T-helper 17 cell (primary cell): ENCODE data around the gene UNG. TPM values are rescaled to one million over a fixed set of nuclear protein-coding genes. Genes with fewer than 3 reads are reported as not detected.

Experiments
- ATAC-seq: fragments of 150-1000 bp; cut with Tn5 transposase; 2 replicates; pipeline ENCODE4 v1.10.0; 2021; ENCODE audit warnings: mild to moderate bottlenecking, moderate library complexity
- DNase-seq, 3 donors: peaks; one replicate each; pipeline versions ENCODE4 v3.0.0 to v3.0.0-alpha.2; 2020 to 2021
- H3K9me3 ChIP-seq: one replicate; pipeline ENCODE4 v1.7.0; 2013; ENCODE audit warnings: low read length, mild to moderate bottlenecking; ENCODE audit not compliant: control insufficient read depth, poor library complexity, severe bottlenecking
- H3K27ac Mint-ChIP-seq: one replicate; pipeline ENCODE4 v1.8.0; 2022; ENCODE audit warnings: mild to moderate bottlenecking, moderate library complexity, mixed read lengths
- H3K27me3 Mint-ChIP-seq: one replicate; pipeline ENCODE4 v1.8.0; 2022; ENCODE audit warnings: mixed read lengths
- H3K36me3 Mint-ChIP-seq: one replicate; pipeline ENCODE4 v1.8.0; 2022; ENCODE audit warnings: low read depth, mixed read lengths
- H3K4me1 Mint-ChIP-seq: one replicate; pipeline ENCODE4 v1.8.0; 2022; ENCODE audit warnings: mild to moderate bottlenecking, mixed read lengths
- H3K4me3 Mint-ChIP-seq: one replicate; pipeline ENCODE4 v1.8.0; 2022; ENCODE audit warnings: mild to moderate bottlenecking, moderate library complexity, mixed read lengths
- total RNA-seq, 4 donors: library from RNA in 2 of 4; stranded (reverse) in 2 of 4; gene quantifications; one replicate each; pipeline ENCODE4 v1.2.3 and lab custom pipeline; 2022 to 2026

The UNG gene
- total RNA-seq, 2 donors from 2014 or later, result 10.2 to 11.1 TPM

DNA sequence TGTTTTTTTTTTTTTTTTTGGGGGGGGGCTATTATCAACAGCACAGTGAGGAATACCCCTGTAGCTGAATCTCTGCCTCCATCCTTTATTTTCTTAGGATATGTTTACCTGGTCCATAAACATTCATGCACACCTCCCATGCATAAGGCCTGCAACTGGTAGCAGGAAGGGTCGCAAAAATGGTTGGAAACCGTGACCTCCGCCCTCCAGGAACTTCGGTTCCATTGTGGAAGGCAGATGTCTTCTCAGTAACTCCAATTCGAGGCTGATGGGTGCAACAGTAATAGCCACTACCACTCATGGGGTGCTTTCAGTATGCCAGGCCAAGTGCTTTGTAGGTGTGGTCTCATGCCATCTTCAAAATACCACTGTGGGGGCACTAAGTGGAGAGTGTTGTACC is 59.2 kb downstream of the UNG start:
- H3K4me1 Mint-ChIP-seq, result peaks cover 10% of the 10 kb centered on the region
- DNase-seq (no peak), ATAC-seq (no peak)
- peaks cover 2% of the 10 kb centered on the region for H3K27me3 Mint-ChIP-seq
- H3K4me3 Mint-ChIP-seq, result no peak overlapping the region
- no peaks in the 10 kb centered on the region for H3K36me3 Mint-ChIP-seq
- H3K9me3 ChIP-seq, result no peaks in the 10 kb centered on the region
- no peak overlapping the region for H3K27ac Mint-ChIP-seq

DNA sequence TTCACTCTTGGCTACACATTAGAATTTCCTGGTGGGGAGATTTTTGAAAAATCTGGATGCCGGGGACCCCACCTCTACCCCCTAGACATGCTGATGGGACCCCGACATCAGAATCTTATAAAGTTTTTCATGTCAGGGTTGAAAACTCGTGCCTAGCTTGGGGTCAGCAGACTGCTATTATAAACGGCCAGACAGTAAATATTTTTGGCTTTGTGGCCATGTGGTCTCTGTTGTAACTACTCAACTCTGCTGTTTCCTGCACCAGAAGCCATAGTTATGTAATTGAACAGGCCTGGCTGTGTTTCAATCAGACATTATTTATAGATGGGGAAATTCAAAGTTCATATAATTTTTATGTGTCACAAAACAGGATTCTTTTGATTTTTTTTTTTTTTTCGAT is 60.6 kb downstream of the UNG start:
- no peaks in the 10 kb centered on the region for H3K27me3 Mint-ChIP-seq
- no peak for ATAC-seq
- H3K27ac Mint-ChIP-seq, result no peak overlapping the region
- no peak overlapping the region for H3K4me3 Mint-ChIP-seq
- DNase-seq, result no peak
- H3K4me1 Mint-ChIP-seq, result peaks cover 12% of the 10 kb centered on the region
- no peaks in the 10 kb centered on the region for H3K36me3 Mint-ChIP-seq
- no peaks in the 10 kb centered on the region for H3K9me3 ChIP-seq

DNA sequence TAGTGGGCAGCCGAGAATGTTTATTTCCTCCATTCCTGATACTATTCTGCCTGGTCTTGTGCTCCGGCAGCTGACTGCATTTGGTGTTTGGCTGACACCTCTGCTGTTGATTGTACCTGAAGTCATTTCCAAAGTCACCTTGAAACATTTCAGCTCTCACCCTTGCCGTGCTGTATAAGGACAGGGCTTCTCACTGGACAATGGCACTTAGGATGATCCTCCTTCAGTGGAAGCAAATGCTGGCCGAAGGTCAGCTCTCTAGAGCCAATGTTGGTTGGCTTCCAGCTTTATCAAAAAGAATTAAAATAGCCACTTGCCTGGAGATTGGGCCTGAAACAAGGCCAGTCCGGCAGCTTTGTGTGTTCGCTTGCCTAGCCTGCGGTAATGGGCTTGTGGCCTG is 63.0 kb downstream of the UNG start:
- Mint-ChIP-seq H3K4me3 (no peak overlapping the region), H3K27me3 (no peaks in the 10 kb centered on the region), H3K36me3 (no peaks in the 10 kb centered on the region), H3K27ac (no peak overlapping the region), H3K4me1 (peaks cover 6% of the 10 kb centered on the region)
- no peaks in the 10 kb centered on the region for H3K9me3 ChIP-seq
- DNase-seq (no peak), ATAC-seq (no peak)

Other genes starting within 250 kb of the UNG start
- gene SSH1, start 240.0 kb upstream of the UNG start, total RNA-seq, result 10 to 100 TPM; 22.3 to 31.2 TPM
- not detected for gene DAO, start 217.5 kb upstream of the UNG start, total RNA-seq
- gene SVOP, start 76.5 kb upstream of the UNG start, total RNA-seq, result not detected
- gene USP30, start 45.0 kb upstream of the UNG start, total RNA-seq, result 10 to 100 TPM; 15.9 to 20.2 TPM
- gene ALKBH2, start 4.1 kb upstream of the UNG start, total RNA-seq, result 1 to 10 TPM; 6.5 to 9.4 TPM
- 10 to 100 TPM; 22.2 to 25.9 TPM for gene ACACB, start 19.0 kb downstream of the UNG start, total RNA-seq
- gene FOXN4, start 211.7 kb downstream of the UNG start, total RNA-seq, result not detected